NOMO-1 treated with dmso at 0.1 percent for 144 hours (cell line): ENCODE data around the gene DRGX.

Experiments
- DNase-seq: peaks from one replicate; lab custom pipeline; 2025; ENCODE audit not compliant: unreplicated experiment; lab: John Stamatoyannopoulos, UW

DRGX gene

GRCh38 chr10:49363309-49364031 lies 32.4 kb downstream of the DRGX start:
- no peak for DNase-seq

- DNase-seq = peak; percentile 9
These were observed 33.2 kb downstream of the DRGX start for GRCh38 chr10:49362596-49363260.

DNA sequence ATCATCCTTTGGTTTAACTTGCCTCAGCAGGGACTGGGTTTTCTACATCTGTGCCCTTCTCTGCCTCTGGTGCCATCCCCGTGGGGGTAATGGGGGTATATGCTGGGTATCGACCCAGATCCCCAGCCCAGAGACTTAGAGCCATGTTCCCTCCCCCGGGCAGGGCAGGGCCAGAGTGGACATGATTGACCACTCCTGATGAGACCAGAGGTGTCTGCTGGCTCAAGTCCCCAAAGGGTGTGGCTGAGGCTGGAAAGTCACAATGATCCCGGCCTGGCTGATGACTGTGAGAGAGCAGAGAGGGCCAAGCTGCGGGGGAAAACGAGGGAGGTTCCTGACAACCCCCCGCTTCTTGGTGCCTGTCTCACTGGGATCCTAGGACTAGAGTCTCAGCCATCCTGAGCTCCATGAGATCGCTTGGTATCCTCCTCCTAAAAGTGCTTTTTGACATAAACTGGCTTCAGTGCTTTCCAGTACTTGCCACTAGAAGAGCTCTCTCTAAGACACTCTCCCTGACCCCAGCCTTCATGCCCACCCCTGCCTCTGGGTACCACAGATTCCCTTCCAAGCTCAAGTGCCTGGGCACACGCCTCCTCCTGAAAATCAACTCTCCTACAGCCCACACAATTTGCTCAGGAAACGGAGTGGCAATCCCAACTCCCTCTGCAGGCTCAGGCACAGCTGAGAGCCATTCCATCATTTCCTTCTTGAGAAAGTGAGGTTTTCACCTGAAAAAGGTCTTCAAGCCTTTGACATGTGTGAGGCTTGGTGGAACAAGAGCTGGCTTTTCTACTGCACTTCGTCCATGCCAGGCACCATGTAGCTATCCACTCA lies 33.9 kb downstream of the DRGX start:
- no peak for DNase-seq

DNA sequence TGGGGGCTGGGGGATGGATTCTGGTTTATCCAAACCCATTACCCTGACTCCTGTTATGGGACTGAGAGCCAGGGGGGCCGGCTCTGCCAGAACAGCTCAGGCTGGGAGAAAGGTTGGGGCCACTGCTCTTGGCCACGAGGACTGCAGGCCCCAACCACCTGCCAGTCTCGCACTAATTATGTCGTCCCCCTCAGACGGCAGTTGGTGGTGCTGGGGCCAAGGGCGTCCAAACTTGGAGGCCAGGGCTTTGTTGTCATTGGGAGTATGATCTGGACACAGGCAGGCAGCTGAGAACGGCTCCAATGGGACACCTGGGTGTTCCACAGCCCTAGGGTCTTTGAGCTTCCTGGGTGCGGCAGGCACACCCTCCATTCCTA lies 34.7 kb downstream of the DRGX start:
- no peak for DNase-seq

DNA sequence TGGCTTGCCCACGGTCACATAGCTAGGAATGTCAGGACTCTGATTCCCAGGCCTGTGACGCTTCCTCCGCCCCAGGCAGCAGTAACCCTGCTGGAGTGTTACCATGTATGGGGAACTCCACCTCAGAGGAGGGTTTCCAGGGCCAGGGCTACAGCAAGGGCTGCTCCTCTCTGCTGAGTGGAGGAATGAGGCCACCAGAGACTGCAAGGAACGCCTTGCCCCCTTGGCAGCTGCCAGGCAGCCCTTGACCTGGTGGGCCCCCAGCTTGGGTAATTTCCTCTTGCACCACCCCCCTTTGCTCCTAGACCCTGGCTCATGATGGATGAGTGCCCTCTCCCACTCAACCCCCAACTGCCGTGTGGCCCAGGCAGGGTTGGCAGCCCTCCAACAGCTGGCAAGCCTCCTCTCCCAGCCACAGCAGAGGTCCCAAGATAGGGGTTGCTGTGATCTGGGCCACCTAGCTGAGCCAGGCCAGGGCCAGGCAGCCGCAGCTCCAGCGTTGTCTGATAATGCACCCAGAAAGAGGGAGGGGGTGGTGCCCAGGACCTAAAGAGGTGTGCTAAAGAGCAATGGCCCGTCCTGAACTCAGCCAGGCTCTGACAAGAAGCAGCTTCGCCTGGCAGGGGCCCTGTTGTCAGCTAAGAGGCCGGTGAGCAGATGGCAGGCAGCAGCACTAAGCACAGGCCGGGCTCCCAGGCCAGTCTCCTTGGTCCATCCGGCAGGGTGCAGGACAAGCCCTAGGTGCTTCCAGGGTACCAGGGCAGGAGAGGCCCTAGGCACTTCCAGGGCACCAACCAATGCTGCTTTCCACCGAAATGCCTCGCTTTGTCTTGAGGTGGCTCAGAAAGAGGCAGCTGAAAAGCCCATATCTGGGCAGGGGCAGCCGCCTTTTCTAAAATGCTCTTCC lies 35.4 kb downstream of the DRGX start:
- no peak for DNase-seq

GRCh38 chr10:49359349-49360270 lies 36.3 kb downstream of the DRGX start:
- DNase-seq = no peak

DNA sequence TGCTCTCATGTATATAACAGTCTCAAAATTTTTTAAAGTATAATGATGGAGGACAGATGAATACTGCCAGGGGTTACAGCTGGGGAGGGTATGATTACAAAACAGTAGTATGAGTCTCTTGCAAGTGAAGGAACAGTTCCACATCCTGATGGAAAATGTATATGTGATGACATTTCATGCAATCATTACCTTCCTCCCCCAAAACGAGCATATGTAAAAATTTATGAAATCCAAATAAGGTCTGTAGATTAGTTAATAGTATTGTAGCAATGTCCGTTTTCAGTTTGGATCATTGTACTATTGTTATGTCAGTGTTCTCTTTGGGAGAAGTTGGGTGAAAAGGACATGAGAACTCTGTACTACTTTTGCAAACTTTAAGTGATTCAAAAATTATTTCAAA lies 38.0 kb downstream of the DRGX start:
- DNase-seq = no peak

GRCh38 chr10:49356944-49357343 lies 38.9 kb downstream of the DRGX start:
- DNase-seq = no peak

DNA sequence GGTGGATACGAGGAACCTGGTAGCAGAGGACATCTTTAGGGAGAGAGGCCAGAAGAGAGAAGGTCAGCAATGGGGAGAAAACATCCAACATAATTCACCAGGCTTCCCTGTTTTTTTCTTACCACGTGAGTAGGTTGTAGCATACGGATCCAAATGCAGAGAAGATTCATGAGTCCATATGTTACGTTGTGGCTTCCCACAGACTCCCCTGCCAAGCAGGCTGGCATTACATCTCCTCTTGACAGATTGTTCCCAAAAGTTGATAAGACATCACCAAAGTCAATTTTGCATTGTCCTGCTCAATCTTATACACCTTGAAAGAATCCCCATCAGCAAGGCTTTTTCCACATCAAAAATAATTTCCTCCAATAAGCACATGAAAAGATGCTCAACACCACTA lies 39.7 kb downstream of the DRGX start:
- DNase-seq = no peak

GRCh38 chr10:49355221-49355620 lies 40.7 kb downstream of the DRGX start:
- no peak for DNase-seq

GRCh38 chr10:49354593-49354992 lies 41.3 kb downstream of the DRGX start:
- no peak for DNase-seq

GRCh38 chr10:49353895-49354566 lies 41.9 kb downstream of the DRGX start:
- DNase-seq = no peak

- DNase-seq = no peak
These were observed 42.6 kb downstream of the DRGX start for GRCh38 chr10:49353026-49353894.

GRCh38 chr10:49352323-49352722 lies 43.6 kb downstream of the DRGX start:
- DNase-seq = no peak

GRCh38 chr10:49351669-49352068 lies 44.2 kb downstream of the DRGX start:
- no peak for DNase-seq

DNA sequence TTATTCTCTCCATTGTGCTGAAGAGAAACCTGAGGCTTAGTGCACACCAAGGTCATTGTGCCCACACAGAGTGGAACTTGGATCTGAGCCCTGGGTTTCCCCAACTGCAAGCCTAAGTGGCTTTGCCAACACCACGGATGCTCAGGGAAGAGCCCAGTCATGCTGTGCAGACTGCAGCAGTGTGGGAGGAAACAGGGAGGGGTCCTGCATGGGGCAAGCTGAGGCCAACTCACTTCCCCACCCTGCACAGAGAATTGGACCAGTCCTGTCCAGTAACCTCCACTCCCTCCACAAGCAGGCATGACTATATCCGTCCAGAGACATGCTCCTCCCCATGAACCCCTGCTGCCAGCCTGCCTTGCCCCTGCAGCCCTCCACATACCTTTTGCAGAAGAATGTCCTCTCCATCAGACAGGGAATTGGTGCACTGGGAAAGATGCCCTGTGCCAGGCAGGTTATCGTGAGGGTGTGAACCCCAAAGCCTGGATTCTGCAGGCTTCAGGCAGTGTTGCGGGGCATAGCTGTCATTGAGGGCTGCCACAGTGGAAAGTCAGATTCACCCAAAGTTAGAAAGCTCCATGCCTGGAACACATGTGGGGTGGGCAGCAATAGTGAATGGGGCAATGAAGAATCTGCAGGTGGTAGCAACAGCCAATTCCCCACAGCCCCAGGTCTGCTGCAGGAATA lies 44.9 kb downstream of the DRGX start:
- DNase-seq = no peak

DNA sequence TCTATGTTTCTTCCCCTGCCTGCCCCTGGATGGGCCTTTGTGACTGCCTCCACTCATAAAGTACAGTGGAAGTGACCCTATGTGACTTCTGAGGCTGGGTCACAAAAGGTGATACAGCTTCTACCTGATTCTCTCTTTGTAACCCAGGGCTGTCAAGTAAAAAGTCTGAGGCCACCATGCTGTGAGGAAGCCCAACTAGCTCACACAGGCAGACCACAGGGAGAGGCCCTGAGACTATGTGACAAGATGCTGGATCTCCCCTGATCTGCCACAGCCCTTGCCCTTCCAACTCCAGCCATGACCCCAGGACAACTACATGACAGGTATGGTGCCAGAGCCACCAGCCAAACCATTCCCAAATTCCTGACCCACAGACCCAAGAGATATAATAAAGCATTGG lies 45.8 kb downstream of the DRGX start:
- DNase-seq = no peak

GRCh38 chr10:49349390-49349789 lies 46.5 kb downstream of the DRGX start:
- no peak for DNase-seq
